ENCODE measurements around the gene XKR7. TPM values are rescaled to one million over a fixed set of nuclear protein-coding genes. Genes with fewer than 3 reads are reported as not detected.

The XKR7 gene
- total and polyA plus RNA-seq, 2 donors (not counting 1 experiment from before 2014, with no cell fraction given): 0.05 to 0.12 TPM

GRCh38 chr20:32040142-32040953 is 72.4 kb downstream of the XKR7 start:
- peaks cover 21 to 50% of the 10 kb centered on the region in 2 donors for H3K4me1 ChIP-seq (ENCODE audit: control insufficient read depth in 2 of 2, insufficient read depth in 2 of 2, low read length in 2 of 2)
- Mint-ChIP-seq H3K9me3 (ENCODE audit: insufficient read depth) (no peaks in the 10 kb centered on the region), H3K4me3 (peak overlapping the region; percentile 70), H3K27ac (peak overlapping the region; percentile 80), H3K27me3 (no peaks in the 10 kb centered on the region), H3K4me1 (peaks cover 55% of the 10 kb centered on the region)
- H2AFZ ChIP-seq (ENCODE audit: insufficient read depth, low read depth, low read length, poor library complexity, severe bottlenecking): no peak overlapping the region
- ChIA-PET CTCF (interaction anchor here (0.6 to 4.7 kb wide), 10 partner anchors 9 to 145 kb away, joined by 3 to 50 read pairs (median 4); partner anchors contain the start of gene TM9SF4), POLR2A (interaction anchor here (0.7 to 2.8 kb wide), 8 partner anchors 9 to 318 kb away, joined by 3 to 25 read pairs (median 4); partner anchors contain the start of genes ASXL1 and HCK)
- no peaks in the 10 kb centered on the region for H3K27me3 ChIP-seq (replicated peaks in 1 of 4; ENCODE audit: control extremely low read depth in 1 of 4, control insufficient read depth in 3 of 4, insufficient read depth in 4 of 4, low read length in 3 of 4)
- H3K27ac ChIP-seq (ENCODE audit: low read length in 2 of 2): peak overlapping the region; percentile 38 to 66
- peak overlapping the region; percentile 18 to 54 (median 37) for H3K4me3 ChIP-seq (ENCODE audit: control extremely low read depth in 1 of 5, extremely low read depth in 1 of 5, insufficient read depth in 1 of 5, low read depth in 2 of 5, low read length in 4 of 5)
- intact Hi-C loops (cut with micrococcal nuclease): loop anchor here (1.0 to 10.0 kb wide), 5 partner anchors 12 to 182 kb away; partner anchors contain the start of genes HCK, PLAGL2, POFUT1 and TM9SF4
- H3K9ac ChIP-seq (ENCODE audit: low read length): peak overlapping the region; percentile 28
- H3K36me3 ChIP-seq (replicated peaks in 1 of 2; ENCODE audit: control extremely low read depth in 1 of 2, control insufficient read depth in 1 of 2, extremely low read depth in 1 of 2, insufficient read depth in 2 of 2, low read length in 1 of 2): no peaks in the 10 kb centered on the region
- peak; percentile 91 for ATAC-seq (ENCODE audit: low read depth)
- H4K20me1 ChIP-seq (ENCODE audit: control insufficient read depth, insufficient read depth, low read length, poor library complexity, severe bottlenecking): no peaks in the 10 kb centered on the region
- TF ChIP-seq EZH2 (IDR thresholded peaks at IDR 0.05; ENCODE audit: borderline replicate concordance, insufficient read depth, low read depth, low read length, poor library complexity, severe bottlenecking): no peak
- TF ChIP-seq, protein P1, sequence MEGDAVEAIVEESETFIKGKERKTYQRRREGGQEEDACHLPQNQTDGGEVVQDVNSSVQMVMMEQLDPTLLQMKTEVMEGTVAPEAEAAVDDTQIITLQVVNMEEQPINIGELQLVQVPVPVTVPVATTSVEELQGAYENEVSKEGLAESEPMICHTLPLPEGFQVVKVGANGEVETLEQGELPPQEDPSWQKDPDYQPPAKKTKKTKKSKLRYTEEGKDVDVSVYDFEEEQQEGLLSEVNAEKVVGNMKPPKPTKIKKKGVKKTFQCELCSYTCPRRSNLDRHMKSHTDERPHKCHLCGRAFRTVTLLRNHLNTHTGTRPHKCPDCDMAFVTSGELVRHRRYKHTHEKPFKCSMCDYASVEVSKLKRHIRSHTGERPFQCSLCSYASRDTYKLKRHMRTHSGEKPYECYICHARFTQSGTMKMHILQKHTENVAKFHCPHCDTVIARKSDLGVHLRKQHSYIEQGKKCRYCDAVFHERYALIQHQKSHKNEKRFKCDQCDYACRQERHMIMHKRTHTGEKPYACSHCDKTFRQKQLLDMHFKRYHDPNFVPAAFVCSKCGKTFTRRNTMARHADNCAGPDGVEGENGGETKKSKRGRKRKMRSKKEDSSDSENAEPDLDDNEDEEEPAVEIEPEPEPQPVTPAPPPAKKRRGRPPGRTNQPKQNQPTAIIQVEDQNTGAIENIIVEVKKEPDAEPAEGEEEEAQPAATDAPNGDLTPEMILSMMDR (IDR thresholded peaks at IDR 0.05): no peak
- H3K4me2 ChIP-seq (replicated peaks; ENCODE audit: low read depth, low read length, poor library complexity, severe bottlenecking): peak overlapping the region; percentile 89
- no peaks in the 10 kb centered on the region for H3K79me2 ChIP-seq (ENCODE audit: control insufficient read depth, insufficient read depth, low read length)
- peaks cover 0 to 7% (median 7%) of the 10 kb centered on the region in 3 donors for H3K9me3 ChIP-seq (ENCODE audit: control extremely low read depth in 1 of 3, control insufficient read depth in 2 of 3, insufficient read depth in 1 of 3, low read length in 2 of 3)
- peak; percentile 89 for DNase-seq
- WGBS (ENCODE audit: insufficient coverage): 0% methylated on average over 4 of the region's 10 CpGs

DNA sequence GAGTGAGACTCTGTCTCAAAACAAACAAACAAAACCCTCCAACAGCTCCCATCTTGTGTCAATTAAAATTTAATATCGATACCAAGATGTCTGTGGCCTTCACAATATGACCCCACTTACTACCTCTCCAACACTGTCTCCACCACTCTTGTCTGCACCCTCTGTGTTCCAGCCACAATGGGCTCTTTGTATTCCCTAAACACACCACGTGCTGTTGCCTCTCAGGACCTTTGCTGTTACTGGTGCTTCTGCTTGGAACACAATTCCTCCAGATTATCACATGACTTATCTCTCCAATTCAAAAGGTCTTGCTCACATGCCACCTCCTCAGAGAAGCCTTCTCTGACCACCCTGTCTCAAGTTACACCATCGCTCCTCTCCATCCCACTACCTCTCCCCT is 78.0 kb downstream of the XKR7 start:
- no peak overlapping the region for H3K9ac ChIP-seq (ENCODE audit: low read length)
- ATAC-seq (ENCODE audit: low read depth): no peak
- H3K27me3 Mint-ChIP-seq: no peaks in the 10 kb centered on the region
- POLR2A ChIA-PET: no interaction called here
- H3K36me3 ChIP-seq (replicated peaks in 1 of 2; ENCODE audit: control extremely low read depth in 1 of 2, control insufficient read depth in 1 of 2, extremely low read depth in 1 of 2, insufficient read depth in 2 of 2, low read length in 1 of 2): no peaks in the 10 kb centered on the region
- peaks cover 22% of the 10 kb centered on the region for H3K4me1 Mint-ChIP-seq
- H3K27ac Mint-ChIP-seq: no peak overlapping the region
- no peak overlapping the region for H3K4me2 ChIP-seq (replicated peaks; ENCODE audit: low read depth, low read length, poor library complexity, severe bottlenecking)
- no peaks in the 10 kb centered on the region for H4K20me1 ChIP-seq (ENCODE audit: control insufficient read depth, insufficient read depth, low read length, poor library complexity, severe bottlenecking)
- peaks cover 6 to 21% of the 10 kb centered on the region in 2 donors for H3K4me1 ChIP-seq (ENCODE audit: control insufficient read depth in 2 of 2, insufficient read depth in 2 of 2, low read length in 2 of 2)
- no peaks in the 10 kb centered on the region for H3K27me3 ChIP-seq (replicated peaks in 1 of 4; ENCODE audit: control extremely low read depth in 1 of 4, control insufficient read depth in 3 of 4, insufficient read depth in 4 of 4, low read length in 3 of 4)
- intact Hi-C loops (cut with micrococcal nuclease): loop anchor here (10.0 kb wide), 1 partner anchor 159 kb away; the partner anchor contains the start of genes PLAGL2 and POFUT1
- no peaks in the 10 kb centered on the region for H3K9me3 ChIP-seq (ENCODE audit: control extremely low read depth in 1 of 3, control insufficient read depth in 2 of 3, insufficient read depth in 1 of 3, low read length in 2 of 3)
- no peak for TF ChIP-seq EZH2 (IDR thresholded peaks at IDR 0.05; ENCODE audit: borderline replicate concordance, insufficient read depth, low read depth, low read length, poor library complexity, severe bottlenecking)
- TF ChIP-seq, protein P1 (IDR thresholded peaks at IDR 0.05): no peak
- H3K4me3 Mint-ChIP-seq: no peak overlapping the region
- no peak overlapping the region for H2AFZ ChIP-seq (ENCODE audit: insufficient read depth, low read depth, low read length, poor library complexity, severe bottlenecking)
- CTCF ChIA-PET: no interaction called here
- no peaks in the 10 kb centered on the region for H3K9me3 Mint-ChIP-seq (ENCODE audit: insufficient read depth)
- no peak overlapping the region for H3K27ac ChIP-seq (ENCODE audit: low read length in 2 of 2)
- H3K79me2 ChIP-seq (ENCODE audit: control insufficient read depth, insufficient read depth, low read length): no peaks in the 10 kb centered on the region
- no peak overlapping the region for H3K4me3 ChIP-seq (ENCODE audit: control extremely low read depth in 1 of 5, extremely low read depth in 1 of 5, insufficient read depth in 1 of 5, low read depth in 2 of 5, low read length in 4 of 5)
- DNase-seq: no peak
- WGBS (ENCODE audit: insufficient coverage): 96% methylated on average over 3 of the region's 3 CpGs

All from B cell (primary cell).